Esophagus squamous epithelium (tissue), 5 donors: ENCODE data around the gene CCNT1. TPM values are rescaled to one million over a fixed set of nuclear protein-coding genes. Genes with fewer than 3 reads are reported as not detected.

Source experiments
- DNase-seq: peaks from one replicate; lab custom pipeline; 2025; lab: John Stamatoyannopoulos, UW
- H3K27ac ChIP-seq, 4 donors: fragments of 200-600 bp; sonication (generic); one replicate each; pipeline ENCODE4 v1.5.1; 2016 to 2019; ENCODE audit warnings: mild to moderate bottlenecking in 1 of 4
- H3K27me3 ChIP-seq, 4 donors: fragments of 200-600 bp; sonication (generic); 1 replicate in 3 of 4; 2 replicates in 1 of 4; pipeline versions ENCODE4 v1.5.1 to v1.6.0; 2017 to 2021; ENCODE audit warnings: antibody characterized with exemption in 1 of 4
- H3K36me3 ChIP-seq, 3 donors: fragments of 200-600 bp; sonication (generic); one replicate each; pipeline ENCODE4 v1.5.1; 2016 to 2019
- H3K4me1 ChIP-seq, 3 donors: fragments of 200-600 bp; sonication (generic); one replicate each; pipeline ENCODE4 v1.5.1; 2017 to 2019
- H3K4me3 ChIP-seq, 4 donors: fragments of 200-600 bp; sonication (generic); 1 replicate in 3 of 4; 2 replicates in 1 of 4; pipeline ENCODE4 v1.5.1; 2016 to 2019; ENCODE audit warnings: mild to moderate bottlenecking in 2 of 4, moderate library complexity in 1 of 4
- H3K9me3 ChIP-seq, 3 donors: fragments of 200-600 bp; sonication (generic); one replicate each; pipeline ENCODE4 v1.5.1; 2016 to 2019
- POLR2A ChIP-seq, 4 donors: fragments of 450-650 bp; IDR thresholded peaks; one replicate each; pipeline ENCODE4 v1.6.1; 2017; ENCODE audit warnings: antibody characterized with exemption in 4 of 4, mild to moderate bottlenecking in 4 of 4, moderate library complexity in 3 of 4
- WGBS, 2 donors: methylation state at CpG; one replicate each; pipeline ENCODE4 v1.1.5; 2018; 5-methylcytosine and 5-hydroxymethylcytosine counted together
- intact Hi-C: fragments of 100-400 bp; cut with DNase I; formaldehyde crosslinking; loops from one replicate; pipeline ENCODE4 v1.15.0; 2022
- total RNA-seq, 4 donors: library from RNA; depleted of rRNA; stranded (reverse); fragments of >200 nt; gene quantifications; one replicate each; pipeline ENCODE4 v1.1.0, GENCODE V29; 2016
- TF ChIP-seq, protein P1 (sequence below), 6 experiments: fragments of 450-650 bp in 4 of 6; fragments of 200-600 bp in 2 of 6; sonication (generic) in 2 of 6; IDR thresholded peaks; one replicate each; pipeline ENCODE4 v1.5.1; 2016 to 2019; ENCODE audit warnings: antibody characterized with exemption in 6 of 6, mild to moderate bottlenecking in 4 of 6, moderate library complexity in 4 of 6
- donor health status: DM: yes; HTN: yes; CAD: no.

The CCNT1 gene
- total RNA-seq, 4 donors from 2014 or later = 16.2 to 23.3 (median 18.5) TPM

- Histone ChIP-seq H3K27me3 (no peaks in the 10 kb centered on the region), H3K27ac (no peak overlapping the region), H3K4me3 (no peak overlapping the region), H3K9me3 (no peaks in the 10 kb centered on the region), H3K4me1 (no peaks in the 10 kb centered on the region), H3K36me3 (peaks cover 7 to 99% (median 23%) of the 10 kb centered on the region in 3 donors)
- intact Hi-C loops = no loop called here
- no peak for DNase-seq
- TF ChIP-seq POLR2A (IDR thresholded peaks at IDR 0.05) = no peak
- TF ChIP-seq, protein P1, sequence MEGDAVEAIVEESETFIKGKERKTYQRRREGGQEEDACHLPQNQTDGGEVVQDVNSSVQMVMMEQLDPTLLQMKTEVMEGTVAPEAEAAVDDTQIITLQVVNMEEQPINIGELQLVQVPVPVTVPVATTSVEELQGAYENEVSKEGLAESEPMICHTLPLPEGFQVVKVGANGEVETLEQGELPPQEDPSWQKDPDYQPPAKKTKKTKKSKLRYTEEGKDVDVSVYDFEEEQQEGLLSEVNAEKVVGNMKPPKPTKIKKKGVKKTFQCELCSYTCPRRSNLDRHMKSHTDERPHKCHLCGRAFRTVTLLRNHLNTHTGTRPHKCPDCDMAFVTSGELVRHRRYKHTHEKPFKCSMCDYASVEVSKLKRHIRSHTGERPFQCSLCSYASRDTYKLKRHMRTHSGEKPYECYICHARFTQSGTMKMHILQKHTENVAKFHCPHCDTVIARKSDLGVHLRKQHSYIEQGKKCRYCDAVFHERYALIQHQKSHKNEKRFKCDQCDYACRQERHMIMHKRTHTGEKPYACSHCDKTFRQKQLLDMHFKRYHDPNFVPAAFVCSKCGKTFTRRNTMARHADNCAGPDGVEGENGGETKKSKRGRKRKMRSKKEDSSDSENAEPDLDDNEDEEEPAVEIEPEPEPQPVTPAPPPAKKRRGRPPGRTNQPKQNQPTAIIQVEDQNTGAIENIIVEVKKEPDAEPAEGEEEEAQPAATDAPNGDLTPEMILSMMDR (IDR thresholded peaks at IDR 0.05) = no peak
- 82 to 85% methylated on average over 5 of the region's 5 CpGs for WGBS, 2 donors
Measured at GRCh38 chr12:48696626-48697025, 19.9 kb downstream of the CCNT1 start.

DNA sequence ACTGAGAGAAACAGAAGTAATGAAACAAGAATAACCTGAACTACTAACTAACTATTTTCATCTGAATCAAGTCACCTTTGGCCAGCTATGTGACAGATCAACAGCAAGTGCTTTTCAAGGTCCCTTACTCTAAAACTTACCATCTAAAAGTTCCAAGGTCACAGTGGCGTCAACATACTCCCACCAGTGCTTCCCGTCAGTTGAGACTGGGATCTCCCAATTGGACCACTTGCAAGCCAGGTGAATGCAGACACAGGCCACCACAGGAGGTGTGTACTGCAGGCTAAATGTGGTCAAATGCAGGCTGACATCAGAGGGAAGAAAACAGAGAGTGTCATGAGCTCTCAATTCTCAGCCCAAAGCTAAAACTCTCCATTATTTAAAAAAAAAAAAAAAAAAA lies 20.6 kb downstream of the CCNT1 start:
- WGBS, 2 donors = 79 to 97% methylated on average over 2 of the region's 2 CpGs
- peaks cover 7 to 99% (median 23%) of the 10 kb centered on the region in 3 donors for H3K36me3 ChIP-seq

GRCh38 chr12:48694038-48694437 lies 22.5 kb downstream of the CCNT1 start:
- intact Hi-C loops = no loop called here
- H3K4me1 ChIP-seq = no peaks in the 10 kb centered on the region
- H3K4me3 ChIP-seq = no peak overlapping the region
- H3K27me3 ChIP-seq = no peaks in the 10 kb centered on the region
- TF ChIP-seq POLR2A (IDR thresholded peaks at IDR 0.05) = no peak
- TF ChIP-seq, protein P1 (IDR thresholded peaks at IDR 0.05) = no peak
- no peak for DNase-seq
- peaks cover 7 to 99% (median 28%) of the 10 kb centered on the region in 3 donors for H3K36me3 ChIP-seq
- H3K27ac ChIP-seq = no peak overlapping the region
- WGBS, 2 donors = 87 to 98% methylated on average over 2 to 6 of the region's 6 CpGs
- no peaks in the 10 kb centered on the region for H3K9me3 ChIP-seq

More for the DNA sequence above, 20.6 kb downstream of the CCNT1 start:
- DNase-seq = no peak
- Histone ChIP-seq H3K4me1 (no peaks in the 10 kb centered on the region), H3K4me3 (no peak overlapping the region), H3K27ac (no peak overlapping the region), H3K9me3 (no peaks in the 10 kb centered on the region), H3K27me3 (no peaks in the 10 kb centered on the region)
- intact Hi-C loops = no loop called here
- TF ChIP-seq, protein P1 (IDR thresholded peaks at IDR 0.05) = no peak
- TF ChIP-seq POLR2A (IDR thresholded peaks at IDR 0.05) = no peak

GRCh38 chr12:48693572-48693971 lies 22.9 kb downstream of the CCNT1 start:
- Histone ChIP-seq H3K27ac (no peak overlapping the region), H3K9me3 (no peaks in the 10 kb centered on the region), H3K4me3 (no peak overlapping the region), H3K36me3 (peaks cover 7 to 99% (median 32%) of the 10 kb centered on the region in 3 donors), H3K4me1 (no peaks in the 10 kb centered on the region), H3K27me3 (no peaks in the 10 kb centered on the region)
- WGBS, 2 donors = 87 to 93% methylated on average over 6 of the region's 6 CpGs
- intact Hi-C loops = no loop called here
- DNase-seq = no peak
- TF ChIP-seq POLR2A (IDR thresholded peaks at IDR 0.05) = no peak
- TF ChIP-seq, protein P1 (IDR thresholded peaks at IDR 0.05) = no peak

DNA sequence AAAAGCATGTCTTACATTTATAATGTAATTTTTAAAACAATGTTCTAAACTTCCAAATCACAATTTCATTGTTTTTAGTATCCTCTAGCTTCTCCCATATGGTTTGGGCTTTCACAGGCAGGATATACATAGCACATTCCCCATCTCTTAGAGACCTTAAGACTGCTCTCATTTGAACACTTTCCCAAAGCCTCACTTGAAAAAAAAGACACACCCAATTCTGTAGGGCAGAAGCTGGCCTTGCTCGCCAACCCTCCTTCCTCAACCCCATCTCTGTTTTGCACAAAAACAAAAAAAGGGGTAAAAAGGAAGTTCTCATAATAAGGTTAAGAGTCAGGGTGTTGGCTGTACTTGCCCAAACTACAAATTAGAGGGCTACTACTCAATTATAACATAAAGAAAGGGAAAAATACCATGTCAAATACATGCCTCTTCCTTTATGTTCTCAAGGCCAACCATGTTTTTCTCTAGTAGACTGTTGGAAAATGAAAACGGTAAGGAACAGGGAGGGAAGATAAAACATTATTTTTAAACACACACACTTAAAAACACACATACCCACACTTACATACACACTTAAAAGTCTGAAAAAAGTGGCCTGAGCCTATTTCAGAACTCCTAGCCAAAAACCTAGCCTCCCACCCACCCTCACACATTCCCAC lies 24.6 kb downstream of the CCNT1 start:
- Histone ChIP-seq H3K4me1 (no peaks in the 10 kb centered on the region), H3K27me3 (no peaks in the 10 kb centered on the region), H3K9me3 (no peaks in the 10 kb centered on the region), H3K4me3 (no peak overlapping the region), H3K36me3 (peaks cover 7 to 92% (median 38%) of the 10 kb centered on the region in 3 donors), H3K27ac (no peak overlapping the region)
- intact Hi-C loops = no loop called here
- TF ChIP-seq POLR2A (IDR thresholded peaks at IDR 0.05) = no peak
- TF ChIP-seq, protein P1 (IDR thresholded peaks at IDR 0.05) = no peak
- WGBS, 2 donors = 57 to 63% methylated on average over 2 of the region's 2 CpGs
- DNase-seq = no peak
